Measurements from ENCODE around the gene IPO13.

IPO13 gene

GRCh38 chr1:43949678-43950077 lies 2.9 kb downstream of the IPO13 start:
- DNase-seq (ENCODE audit: low read depth in 2 of 2), result no peak

DNA sequence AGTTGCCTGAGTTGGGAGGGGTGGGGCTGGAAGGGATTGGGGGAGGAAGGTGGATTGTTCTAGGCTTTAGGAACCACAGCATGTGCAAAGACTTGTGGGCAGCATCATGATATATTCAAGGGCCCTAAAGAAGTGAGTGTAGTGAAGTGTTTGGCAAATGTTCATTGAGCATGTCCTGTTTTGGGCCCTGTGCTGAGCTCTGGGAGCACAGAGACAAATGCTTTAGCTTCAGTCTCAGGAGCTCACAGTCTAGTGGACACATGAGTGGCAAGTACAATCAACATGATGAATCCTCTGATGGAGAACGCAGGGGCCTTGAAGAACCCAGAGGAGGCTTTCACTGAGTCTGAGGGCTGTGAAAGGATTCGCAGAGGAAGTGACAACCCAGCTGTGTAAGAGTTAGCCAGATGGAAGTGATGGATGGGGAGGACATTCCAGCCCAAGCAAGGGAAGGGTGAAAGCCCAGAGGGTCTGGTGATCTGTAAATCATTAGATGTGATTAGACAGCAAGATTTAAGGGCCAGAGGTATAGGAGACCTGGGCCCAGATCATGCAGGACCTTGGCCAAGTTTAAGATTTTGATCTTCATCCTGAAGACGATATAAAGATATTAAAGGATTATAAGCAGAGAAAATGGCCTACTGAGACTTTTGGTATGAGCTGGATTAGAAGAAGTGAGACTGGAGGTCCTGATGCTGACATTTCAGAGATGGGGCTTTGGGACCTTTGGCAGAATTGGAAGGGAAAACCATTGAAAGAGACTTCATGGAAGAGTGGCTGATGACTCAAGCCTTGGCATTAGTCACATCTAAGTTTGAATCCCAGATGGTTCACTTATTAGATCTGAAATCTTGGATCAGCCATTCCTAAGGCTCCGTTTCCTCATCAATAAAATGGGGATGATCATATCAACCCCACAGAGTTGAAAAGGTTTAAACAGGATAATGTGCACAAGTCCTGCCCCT lies 4.6 kb downstream of the IPO13 start:
- no peak for DNase-seq (ENCODE audit: low read depth in 2 of 2)

DNA sequence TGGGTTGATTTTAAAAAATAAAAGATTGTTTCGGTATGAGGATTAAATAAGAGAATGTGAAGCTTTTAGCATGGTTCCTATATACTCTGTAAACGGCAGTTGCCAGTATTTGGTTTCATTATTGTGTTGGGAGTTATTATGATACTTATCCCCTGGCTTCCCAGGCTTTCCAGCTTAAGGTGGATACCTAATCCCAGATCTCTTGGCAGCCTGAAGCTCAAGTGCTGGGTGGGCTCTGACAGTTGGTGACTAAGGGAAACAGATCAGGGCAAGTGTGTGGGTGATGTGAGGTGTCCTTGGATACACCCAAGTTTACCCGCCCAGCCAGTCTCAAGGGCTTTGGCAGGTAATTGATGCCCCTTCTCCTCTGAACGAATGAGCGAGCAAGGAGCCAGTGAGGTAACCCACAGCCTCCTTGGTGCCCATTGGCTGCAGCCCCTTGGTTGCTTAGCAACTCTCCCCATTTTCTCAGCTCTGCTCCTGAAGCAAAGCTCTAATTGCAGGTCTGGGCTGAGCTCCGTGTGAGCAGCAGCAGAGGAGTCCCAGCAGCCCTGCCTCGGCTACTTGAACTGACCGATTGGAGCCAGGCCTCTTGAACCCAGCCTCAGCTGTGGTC lies 6.1 kb downstream of the IPO13 start:
- DNase-seq (ENCODE audit: low read depth in 2 of 2), result no peak

DNA sequence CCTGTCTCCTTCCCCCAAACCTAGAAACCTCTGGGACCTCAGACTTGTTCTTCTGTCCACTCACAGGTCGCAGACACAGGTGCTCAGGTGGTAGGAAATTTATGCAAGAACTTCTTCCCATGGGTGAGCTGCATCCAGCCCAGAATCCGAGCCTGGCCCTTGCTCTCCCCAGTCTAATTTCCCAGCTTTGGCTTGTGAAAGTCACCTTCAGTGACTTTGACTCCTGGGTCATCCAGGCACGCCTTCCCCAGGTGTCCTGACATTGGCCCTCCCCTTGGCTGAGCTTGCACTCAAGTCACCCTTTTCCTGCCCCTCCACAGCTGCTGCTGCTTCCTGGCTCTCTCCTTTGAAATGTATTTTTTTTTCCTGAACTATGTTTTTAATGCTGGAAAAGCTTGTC lies 6.6 kb downstream of the IPO13 start:
- DNase-seq (ENCODE audit: low read depth in 2 of 2), result no peak

DNA sequence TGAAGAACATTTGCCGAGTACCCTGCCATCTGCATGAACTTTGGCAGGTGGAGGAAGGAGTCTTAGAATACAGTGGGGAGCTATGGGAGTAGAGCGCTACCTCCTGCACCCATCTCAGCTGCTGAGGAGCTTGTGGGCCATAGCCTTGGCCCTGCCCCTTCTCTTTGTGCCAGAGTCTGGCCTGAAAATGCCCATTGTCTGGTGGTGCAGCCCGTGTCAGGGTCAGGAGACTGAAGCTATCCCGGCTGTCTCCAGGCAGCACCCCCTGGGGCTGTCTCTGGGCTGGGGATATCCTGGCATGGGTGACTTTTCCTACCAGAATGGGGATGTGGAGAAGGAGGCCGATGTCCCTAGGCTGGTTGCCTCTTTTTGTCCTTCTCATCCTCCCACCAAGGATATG lies 7.3 kb downstream of the IPO13 start:
- no peak for DNase-seq (ENCODE audit: low read depth in 2 of 2)

DNA sequence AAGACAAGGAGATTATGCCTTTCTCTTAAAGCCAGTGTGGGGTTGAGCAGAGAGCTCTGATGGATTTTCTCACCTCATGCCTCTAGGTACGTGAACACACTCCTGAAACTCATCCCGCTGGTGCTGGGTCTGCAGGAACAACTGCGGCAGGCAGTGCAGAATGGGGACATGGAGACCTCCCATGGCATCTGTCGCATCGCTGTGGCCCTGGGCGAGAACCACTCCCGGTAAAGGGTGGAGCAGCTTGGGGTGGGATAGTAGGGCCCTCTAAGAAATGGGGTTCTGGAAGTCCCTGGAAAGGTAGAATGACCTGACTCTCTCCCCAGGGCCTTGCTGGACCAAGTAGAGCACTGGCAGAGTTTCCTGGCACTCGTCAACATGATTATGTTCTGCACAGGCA lies 9.5 kb downstream of the IPO13 start:
- DNase-seq (ENCODE audit: low read depth in 2 of 2), result no peak

DNA sequence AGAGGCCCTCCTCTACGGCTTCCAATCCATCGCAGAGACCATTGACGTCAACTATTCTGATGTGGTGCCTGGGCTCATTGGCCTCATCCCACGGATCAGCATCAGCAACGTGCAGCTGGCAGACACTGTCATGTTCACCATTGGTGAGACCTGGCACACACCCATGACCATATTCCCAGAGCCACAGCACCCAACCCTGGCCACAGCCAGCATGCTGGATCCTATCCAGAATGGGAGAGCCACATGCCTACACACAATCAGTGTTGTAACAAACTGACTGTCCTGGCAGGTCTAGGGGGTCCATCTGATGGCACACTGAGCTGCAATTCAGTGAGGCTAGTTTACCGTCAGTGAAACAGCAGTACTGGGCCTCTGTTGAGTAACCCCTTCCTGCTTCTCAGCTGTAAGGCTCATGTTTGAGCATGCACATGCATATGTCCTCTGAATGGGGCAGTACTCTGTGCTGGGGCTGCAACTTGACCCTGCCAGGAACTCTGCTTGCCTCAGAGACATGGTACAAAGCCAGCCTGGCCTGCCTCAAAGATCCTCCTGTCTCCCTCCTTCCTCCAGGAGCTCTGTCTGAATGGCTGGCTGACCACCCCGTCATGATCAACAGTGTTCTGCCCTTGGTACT lies 10.8 kb downstream of the IPO13 start:
- no peak for DNase-seq (ENCODE audit: low read depth in 2 of 2)

GRCh38 chr1:43958351-43959255 lies 11.9 kb downstream of the IPO13 start:
- DNase-seq (ENCODE audit: low read depth in 2 of 2), result no peak

- no peak for DNase-seq (ENCODE audit: low read depth in 2 of 2)
These were observed 14.0 kb downstream of the IPO13 start for GRCh38 chr1:43960798-43961197.

DNA sequence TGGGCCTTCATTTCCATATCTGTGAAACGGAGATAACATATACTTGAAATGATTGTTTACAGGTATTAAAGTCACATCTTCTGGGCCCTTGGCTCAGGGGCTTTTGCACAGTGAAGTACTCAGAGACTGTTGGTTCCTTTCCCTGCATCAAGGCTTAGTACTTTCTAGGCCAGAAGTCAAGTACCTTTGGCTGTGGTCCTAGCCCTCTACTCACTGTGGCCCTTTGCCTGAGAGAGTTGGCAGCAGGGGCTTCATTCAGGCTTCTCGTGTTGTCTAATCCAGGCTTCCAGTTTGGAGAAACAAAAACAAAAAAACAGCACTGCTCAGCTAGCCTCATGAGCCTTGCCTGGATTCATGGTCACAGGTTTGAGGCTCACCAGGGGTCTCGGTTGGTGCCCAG lies 14.9 kb downstream of the IPO13 start:
- no peak for DNase-seq (ENCODE audit: low read depth in 2 of 2)

- no peak for DNase-seq (ENCODE audit: low read depth in 2 of 2)
These were observed 15.6 kb downstream of the IPO13 start for GRCh38 chr1:43962324-43962723.

DNA sequence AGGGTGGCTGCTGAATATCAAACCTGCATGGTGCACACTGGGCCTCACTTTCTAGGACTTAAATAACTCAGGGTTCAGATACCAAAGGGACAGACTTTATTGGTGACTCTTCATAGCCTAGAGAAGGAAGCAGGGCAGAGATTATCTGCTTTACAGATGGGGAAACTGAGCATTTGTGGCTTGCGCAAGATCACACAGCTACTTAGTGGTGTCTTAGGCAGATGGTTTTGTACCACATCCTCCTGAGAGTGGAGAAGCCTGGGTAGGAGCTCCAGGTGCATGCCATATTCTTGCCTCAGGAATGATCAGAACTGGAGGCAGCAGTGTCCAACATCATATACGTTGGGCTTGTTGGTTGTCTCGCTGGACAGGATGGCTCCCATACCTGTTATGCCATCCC lies 16.3 kb downstream of the IPO13 start:
- DNase-seq (ENCODE audit: low read depth in 2 of 2), result no peak

GRCh38 chr1:43963890-43964289 lies 17.1 kb downstream of the IPO13 start:
- DNase-seq (ENCODE audit: low read depth in 2 of 2), result no peak

DNA sequence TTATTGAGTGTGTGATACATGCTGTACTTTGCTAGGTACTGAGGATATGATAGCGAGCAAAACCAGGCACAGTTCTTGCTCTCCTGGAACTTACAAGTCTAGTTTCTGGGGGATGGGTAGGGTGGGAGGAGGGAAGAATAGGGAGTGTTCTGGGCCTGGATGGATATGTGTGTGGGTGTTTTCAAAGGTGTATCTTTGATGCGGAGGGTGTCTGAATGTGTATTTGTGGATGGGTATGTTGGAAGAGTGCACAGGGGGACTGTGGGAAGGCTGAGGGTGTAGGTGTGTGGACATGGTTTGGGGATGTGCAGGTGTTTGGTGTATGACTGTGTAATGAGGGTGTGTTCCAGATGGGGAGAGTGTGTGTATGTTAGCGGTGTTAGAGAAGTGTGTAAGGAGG lies 18.6 kb downstream of the IPO13 start:
- no peak for DNase-seq (ENCODE audit: low read depth in 2 of 2)

DNA sequence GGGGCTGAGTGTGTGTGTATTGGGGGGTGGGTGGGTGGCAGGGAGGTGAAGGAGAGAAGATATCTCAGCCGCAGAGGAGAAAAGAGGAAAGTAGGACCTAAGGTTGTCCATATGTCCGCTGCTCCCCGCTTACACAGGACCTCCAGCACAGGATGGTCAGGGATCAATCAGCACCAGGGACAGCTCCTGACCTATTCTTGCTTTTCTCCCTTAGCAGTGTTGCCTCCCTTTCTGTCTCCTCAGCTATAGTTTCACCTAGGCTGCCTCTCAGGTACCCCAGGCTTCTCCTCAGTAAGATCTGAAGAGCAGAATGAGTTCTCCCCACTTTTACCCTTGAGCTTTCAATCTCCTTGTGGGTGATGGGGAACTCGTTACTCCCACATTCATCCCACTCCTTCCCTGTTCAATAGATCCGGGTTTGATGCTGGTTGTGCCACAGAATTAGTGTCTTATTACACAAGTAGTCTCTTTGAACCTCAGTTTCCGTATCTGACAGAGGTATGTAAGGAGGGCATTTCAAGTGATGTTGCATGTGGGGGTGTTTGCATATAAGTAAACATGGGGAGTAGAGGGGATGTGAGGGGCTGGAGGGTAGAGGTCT lies 21.7 kb downstream of the IPO13 start:
- no peak for DNase-seq (ENCODE audit: low read depth in 2 of 2)

DNA sequence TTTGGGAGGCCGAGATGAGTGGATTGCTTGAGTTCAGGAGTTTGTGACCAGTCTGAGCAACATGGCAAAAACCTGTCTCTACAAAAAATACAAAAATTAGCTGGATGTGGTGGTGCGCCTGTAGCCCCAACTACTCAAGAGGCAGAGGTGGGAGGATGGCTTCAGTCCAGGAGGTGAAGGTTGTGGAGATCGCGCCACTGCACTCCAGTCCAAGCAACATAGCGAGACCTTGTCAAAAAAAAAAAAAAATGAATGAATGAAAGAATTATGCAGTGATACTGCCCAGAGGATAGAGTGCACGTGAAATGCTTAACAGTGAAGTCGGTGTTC lies 22.6 kb downstream of the IPO13 start:
- DNase-seq (ENCODE audit: low read depth in 2 of 2), result no peak

GRCh38 chr1:43969746-43970466 lies 23.2 kb downstream of the IPO13 start, which contains the start of gene DPH2:
Gene DPH2, plus strand, starts transcription at chr1:43970010. Its CDS starts 166 bp downstream, at chr1:43970176.
- DNase-seq (ENCODE audit: low read depth in 2 of 2), result peak; percentile 91

DNA sequence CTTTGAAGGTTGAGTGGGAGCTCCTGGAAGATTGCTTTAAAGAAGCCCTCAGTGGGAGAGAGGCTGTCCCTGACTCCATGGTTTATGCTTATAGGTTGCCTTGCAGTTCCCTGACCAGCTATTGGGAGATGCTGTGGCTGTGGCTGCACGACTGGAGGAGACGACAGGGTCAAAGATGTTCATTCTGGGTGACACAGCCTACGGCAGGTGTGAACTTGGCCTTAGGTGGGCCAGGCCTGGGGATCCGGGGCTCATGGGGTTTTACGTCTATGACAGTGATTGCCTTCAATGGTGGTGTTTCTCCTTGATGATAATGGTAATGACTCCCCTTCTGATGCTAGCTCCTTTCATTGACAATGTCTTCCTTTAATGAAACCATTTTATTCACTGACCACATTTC lies 23.8 kb downstream of the IPO13 start:
- DNase-seq (ENCODE audit: low read depth in 2 of 2), result no peak

DNA sequence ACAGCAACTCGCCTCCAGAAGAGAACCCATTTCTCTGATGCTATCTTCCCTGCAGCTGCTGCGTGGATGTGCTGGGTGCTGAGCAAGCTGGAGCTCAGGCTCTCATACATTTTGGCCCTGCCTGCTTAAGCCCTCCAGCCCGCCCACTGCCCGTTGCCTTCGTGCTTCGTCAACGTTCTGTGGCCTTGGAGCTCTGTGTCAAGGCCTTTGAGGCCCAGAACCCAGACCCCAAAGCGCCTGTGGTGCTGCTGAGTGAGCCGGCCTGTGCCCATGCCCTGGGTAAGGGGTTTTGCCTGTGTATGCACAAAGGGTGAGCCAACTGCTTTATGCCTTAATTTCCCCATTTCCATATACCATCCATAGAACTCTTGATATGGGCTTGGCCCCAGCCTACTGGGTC lies 24.2 kb downstream of the IPO13 start:
- DNase-seq (ENCODE audit: low read depth in 2 of 2), result no peak

DNA sequence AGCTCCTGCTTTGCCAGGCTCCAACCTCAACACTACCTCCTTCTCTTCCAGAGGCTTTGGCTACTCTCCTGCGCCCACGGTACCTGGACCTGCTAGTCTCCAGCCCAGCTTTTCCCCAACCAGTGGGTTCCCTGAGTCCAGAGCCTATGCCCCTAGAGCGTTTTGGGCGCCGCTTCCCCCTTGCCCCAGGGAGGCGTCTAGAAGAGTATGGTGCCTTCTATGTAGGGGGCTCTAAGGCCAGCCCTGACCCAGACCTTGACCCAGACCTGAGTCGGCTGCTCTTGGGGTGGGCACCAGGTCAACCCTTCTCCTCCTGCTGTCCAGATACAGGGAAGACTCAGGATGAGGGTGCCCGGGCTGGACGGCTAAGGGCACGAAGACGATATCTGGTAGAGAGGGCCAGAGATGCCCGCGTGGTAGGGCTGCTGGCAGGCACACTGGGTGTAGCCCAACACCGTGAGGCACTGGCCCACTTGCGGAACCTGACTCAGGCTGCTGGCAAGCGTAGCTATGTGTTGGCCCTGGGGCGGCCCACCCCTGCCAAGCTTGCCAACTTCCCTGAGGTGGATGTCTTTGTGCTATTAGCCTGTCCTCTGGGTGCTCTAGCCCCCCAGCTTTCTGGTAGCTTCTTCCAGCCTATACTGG lies 24.7 kb downstream of the IPO13 start:
- no peak for DNase-seq (ENCODE audit: low read depth in 2 of 2)
